AML-193 (cell line): ENCODE measurements around the gene IGFBP7.
A peak's percentile ranks its signal among the peaks of the same experiment; 100 is the strongest.

Experiments used
- DNase-seq, 2 experiments: peaks; one replicate each; lab custom pipeline; 2025; lab: John Stamatoyannopoulos, UW

The IGFBP7 gene

DNA sequence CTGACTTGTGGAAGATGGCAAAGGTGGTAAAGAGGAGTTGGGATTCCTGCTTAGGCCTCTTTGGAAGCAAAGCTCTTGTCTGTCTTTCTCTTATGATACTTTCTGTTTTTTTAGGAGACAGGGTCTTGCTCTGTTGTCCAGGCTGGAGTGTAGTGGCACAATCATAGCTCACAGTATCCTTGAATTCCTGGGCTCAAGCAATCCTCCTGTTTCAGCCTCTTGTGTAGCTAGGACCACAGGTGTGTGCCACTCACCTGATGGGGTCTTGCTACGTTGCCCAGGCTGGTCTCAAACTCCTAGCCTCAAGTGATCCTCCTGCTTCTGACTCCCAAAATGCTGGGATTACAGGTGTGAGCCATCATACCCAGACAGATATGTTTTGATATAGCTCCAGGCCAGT is 19.3 kb upstream of the IGFBP7 start:
- no peak for DNase-seq

DNA sequence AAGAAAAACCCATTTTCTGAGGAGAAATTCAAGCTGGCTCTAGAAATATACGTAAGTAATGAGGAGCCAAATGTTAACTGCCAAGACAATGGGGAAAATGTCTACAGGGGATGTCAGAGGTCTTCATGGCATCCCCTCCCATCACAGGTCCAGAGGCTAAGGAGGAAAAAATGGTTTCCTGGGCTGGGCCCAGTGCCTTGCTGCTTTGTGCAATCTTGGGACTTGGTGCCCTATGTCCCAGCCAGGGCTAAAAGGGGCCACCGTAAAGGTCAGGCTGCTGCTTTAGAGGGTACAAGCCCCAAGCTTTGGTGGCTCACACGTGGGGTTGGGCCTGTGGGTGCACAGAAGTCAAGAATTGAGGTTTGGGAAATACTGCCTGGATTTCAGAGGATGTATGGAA is 17.2 kb upstream of the IGFBP7 start:
- DNase-seq, result no peak

DNA sequence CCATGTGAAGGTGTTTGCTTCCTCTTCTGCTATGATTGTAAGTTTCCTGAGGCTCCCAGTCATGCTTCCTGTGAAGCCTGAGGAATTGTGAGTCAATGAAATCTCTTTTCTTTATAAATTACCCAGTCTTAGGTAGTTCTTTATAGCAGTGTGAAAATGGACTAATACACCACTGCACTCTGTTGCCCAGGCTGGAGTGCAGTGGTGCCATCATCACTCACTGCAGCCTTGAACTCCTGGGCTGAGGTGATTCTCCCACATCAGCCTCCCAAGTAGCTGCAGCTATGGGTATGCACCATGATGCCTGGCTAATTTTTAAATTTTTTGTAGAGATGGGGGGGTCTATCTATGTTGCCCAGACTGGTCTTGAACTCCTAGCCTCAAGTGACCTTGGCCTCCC is 15.8 kb upstream of the IGFBP7 start:
- DNase-seq, result no peak

DNA sequence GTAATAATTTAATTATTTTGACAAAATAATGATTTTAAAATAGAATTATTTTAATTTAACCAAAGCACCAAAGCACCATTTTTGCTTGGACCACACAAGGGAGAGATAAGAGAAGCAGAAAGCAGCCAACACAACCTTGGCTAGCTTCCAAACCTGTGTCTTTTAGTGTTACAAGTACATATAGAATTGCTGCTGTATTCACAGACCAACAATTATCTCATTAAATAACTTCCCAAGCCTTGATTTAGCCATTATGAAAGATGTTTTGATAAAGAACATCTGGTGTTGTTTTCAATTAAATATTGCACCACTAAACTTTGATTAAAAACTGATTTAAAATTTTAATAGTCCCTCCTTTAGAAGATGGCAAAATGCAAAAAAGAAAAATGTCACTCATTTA is 14.0 kb upstream of the IGFBP7 start:
- no peak for DNase-seq

DNA sequence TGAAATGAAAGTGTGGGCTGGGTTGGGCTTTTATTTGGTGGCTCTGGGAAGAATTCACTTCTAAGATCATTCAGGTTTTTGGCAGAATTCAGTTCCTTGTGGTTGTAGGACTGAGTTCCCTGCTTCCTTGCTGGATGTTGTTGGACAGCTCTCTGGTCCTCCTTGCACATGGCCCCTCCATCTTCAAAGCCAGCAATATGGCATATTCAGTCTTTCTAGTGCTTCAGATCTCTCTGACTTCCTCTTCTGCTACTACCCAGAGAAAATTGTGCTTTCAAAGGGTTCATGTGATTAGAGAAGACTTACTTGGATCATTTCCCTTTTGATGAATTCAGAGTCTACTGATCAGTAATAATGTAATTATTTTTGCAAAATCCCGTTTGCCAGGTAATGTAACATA is 12.8 kb upstream of the IGFBP7 start:
- no peak for DNase-seq

DNA sequence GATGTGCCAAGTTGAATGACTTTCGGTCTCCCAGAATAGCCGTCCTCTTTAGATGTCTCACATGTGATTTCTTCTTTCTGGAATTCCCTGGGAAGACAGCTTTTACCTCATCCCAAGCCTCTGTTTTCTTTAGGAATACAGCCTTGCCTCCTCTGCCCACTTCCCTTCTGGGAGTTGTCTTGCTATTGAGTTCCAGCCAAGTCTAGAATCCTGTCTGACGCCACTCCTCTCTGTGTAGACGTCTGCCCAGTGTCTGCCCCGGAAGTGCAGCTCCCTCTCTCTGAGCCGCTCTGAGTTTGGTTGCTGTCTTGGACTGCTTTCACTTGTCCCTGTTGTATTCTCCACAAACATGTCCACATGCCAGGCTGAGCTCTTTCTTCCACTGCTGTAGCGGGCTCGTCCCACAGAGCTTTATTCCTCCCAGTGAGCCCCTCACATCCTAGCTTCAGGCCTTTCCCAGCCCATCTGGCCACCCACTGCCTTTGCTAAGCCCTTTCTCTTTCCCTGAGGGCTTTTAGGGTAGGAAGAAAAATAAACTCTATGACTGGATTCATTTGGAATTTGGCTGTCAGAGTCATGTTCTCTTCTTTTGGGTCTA is 9.0 kb upstream of the IGFBP7 start:
- DNase-seq, result no peak

DNA sequence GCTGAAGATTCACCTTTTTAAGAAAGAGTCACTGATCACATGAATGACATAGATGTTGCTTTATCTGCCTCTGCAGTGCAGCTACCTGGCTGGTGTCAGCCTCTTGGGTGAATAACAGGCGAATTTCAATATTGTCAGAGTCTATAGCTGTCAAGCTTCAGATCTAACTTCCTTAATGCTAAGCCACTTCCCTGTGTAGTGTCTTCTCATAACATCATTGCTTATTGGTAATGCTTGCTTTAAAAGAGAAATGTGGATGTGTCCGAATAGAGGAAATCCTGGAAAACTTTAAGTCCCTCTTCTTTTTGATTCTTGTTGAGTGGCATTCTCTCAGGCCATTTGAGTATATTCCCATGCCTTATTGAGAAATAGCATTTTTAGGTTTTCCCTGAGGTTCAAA is 7.3 kb upstream of the IGFBP7 start:
- DNase-seq, result peak; percentile 37 to 40

DNA sequence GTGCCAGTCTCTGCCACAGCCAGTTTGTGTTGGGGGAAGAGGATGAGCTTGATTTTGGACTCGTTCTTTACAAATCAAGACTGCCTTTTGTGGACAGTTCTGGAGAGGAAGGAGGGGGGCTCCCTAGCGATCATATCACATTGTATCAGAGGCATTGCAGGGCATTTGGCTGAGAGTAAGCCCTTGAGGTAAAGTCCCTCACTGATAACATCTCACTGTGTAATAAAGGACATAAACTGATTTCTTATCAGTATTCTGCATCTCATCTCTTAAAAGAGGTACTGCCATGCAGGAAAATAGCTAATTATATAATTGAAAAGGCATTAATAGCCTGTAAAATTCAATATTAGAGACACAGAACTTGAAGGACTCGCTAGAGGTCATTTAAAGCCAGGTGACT is 6.1 kb upstream of the IGFBP7 start:
- DNase-seq, result no peak

DNA sequence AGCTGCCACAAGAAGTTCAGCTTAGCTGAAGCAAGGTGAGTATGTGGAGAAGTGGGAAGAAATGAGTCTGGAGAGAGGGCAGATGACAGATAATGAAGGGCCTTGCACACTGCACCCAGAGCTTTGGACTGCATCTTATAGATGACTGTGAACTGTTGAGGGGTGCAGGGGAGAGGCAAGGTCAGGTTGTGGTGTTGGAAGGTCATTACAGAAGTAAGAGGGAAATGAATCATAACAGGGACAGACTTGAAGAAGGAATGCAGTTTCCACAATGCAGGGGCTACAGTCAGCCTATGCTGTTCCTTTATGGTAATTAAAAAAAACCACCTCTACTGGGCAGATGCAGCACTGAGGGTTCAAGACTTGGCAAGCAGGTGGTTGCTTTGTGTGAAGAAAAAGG is 4.8 kb upstream of the IGFBP7 start:
- no peak for DNase-seq

DNA sequence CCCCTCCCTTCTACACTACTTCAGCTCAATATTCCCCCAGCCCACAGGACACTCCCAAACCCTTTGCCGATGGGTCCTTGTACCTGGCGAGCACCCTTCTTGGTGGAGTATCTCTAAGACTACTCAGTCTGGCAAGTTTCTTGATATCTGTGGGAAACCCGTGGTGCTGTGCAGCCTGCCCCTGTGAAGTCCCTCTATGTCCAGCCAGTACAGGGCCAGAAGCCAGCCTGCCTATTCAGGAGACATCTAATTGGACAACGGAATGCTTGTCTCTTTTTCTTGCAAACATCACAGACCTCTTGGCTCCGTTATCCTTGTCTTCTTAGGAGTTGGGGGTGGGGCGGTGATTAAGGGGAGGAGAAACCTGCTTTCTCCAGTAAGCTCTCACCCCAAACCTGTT is 3.7 kb upstream of the IGFBP7 start:
- DNase-seq, result no peak

DNA sequence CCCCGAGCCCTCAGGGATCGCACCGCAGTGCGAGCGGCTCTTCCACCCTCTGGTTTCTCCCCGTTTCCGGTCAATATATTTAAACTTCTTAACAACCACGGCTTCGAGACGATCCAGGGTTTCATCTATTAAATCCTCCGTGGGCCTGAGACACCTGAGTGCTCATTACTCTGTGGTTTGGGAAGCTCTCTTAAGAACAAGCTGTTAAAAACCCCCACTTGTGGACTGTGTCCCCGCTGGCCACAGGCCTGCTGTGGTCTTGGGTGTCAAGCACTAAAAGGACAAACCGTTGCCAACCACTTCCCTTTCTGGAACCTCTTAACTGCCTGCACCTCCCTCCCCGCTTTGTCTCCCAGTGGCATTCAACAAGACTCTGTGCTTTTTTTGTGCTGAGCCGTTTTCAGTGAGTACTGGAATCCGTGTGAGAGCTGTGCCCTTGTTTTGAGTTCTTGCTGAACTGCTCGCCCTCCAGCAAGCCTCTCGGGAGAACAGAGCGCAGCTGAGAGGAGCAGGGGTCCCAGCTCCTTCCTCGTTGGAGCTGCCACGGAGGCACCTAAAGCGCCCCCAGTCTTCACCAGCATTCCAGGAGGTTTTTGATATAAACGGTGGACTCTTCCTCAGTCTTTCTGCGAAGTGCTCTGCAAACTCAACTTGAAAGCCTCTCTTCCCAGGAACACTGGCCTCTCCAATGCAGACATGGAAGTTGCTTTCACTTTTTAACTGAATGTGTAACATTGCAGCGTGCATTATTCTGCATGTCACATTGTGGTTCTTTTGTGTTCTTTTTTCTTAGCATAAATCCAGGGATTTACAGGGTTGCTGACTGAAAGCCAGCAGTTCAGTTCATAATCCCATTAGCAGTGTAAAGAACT is 691 bp upstream of the IGFBP7 start:
- peak; percentile 95 to 97 for DNase-seq

DNA sequence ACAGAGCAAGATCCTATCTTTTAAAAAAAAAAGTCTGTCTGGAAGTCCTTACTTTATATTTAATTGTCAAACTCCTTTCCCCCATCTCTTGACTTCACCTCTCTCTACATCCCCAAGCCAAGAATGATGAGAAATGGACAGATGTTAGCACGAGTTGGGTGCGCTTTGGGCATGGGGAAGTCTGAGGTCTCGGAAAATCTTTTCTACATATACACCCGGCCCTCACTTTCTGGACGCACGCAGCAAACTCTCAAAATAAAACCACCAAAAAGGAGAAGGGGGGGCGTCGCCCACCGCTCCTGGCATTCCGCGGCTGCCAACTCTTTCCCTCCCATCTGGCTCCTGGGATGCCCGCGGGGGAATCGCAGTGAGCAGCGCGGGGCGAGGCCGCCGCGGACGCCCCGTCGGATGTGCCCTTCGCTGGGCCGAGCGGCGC is 756 bp downstream of the IGFBP7 start:
- DNase-seq, result peak in 1 of 2 experiments; percentile 24

DNA sequence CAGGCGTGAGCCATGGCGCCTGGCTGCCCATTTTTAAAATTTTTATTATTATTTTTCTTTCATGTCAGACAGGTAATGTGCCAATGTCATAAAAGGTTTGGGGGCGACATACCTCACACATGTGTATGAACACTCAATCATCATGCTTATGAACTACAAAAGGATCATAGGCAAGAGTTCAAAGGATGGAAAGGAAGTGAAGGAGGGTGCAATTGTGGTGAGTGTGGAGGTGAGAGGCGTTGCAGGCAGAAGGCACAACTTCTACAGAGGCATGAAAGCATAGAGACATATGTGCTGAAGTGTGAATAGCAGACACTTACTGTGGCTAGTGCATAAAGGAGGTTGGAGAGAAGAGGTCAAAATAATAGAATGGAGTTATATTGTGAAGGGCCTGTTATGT is 4.0 kb downstream of the IGFBP7 start:
- DNase-seq, result no peak

DNA sequence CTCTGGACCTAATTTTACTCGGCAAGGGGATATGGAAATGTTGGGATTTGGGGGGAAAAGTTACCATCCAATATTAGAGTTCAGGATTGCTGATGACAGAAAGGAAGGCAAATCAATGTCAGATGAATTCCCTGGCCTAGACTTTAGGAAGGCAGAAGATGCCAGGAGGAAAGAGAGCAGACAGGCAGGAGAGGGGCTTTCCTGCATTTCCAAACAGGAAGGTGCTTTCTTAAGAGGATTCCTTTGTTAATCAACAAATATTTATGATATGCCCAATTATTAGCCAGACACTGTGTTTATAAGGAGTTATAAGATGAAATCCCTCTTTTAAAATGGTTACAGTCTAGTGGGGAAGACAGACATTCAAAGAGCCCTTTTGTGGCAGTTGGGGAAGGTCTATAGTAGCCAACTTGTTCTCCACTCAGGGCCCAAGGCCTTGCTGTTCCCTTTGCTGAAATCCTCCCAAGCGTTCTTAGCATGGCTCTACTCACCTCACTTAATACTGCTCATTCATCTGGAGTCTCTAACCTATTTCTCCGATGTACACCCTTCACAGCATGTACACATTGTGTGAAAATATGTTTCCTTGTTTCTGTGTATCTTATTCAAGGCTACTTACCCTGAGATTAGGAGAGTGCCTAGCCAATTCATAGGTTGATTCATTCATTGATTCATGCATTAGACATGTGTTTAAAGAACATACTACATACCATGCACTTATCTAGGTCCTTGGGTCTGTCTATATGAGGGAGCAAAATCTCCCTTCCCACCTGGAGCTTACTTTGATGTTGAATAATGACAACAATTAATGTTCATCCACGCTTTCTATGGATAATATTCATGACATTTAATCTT is 5.3 kb downstream of the IGFBP7 start:
- DNase-seq, result no peak

DNA sequence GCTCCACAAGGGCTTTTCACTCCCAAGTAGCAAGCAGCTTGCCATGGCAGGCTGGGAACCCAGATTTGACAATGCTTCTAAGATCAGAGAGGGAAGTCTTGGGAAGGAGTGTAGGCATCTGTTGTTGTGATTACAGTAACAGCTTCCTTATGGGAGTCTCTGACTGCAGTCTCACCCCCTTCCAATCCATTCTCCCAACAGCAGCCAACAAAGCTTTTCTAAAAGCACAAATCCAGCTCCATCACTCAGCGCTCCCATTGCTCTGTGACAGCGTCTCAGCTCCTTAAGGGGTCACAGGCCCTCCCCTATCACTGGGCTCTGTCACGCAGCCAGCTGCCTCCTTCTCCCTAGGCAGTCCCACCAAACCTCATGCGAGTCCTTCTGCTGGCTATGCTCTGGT is 7.1 kb downstream of the IGFBP7 start:
- no peak for DNase-seq

DNA sequence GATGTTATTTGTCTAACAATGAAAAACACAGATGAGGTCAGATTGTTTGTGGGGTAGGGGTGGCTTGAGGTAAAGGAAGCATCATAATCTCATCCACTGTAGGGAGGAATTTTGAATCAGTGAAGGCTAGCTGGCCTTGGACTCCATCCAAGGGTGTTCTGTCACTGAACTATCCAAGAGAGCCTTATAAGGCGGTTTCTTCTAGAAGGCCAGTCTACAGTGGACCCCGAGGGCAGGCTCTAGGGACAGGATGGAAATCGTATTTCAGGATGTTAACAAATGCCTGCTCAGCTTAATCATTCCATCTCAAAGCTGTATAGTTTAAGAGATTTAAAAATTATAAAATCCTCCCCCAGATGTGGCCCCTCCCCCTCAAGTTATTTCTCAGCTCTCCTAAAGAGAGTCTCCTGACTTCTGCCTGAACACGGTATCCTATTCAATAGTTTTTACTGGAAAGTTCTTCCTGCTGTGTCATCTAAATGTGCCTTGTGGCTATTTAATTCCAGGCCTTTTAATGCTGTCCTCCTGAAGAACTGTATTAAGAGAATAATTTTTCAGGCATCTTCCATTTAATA is 8.0 kb downstream of the IGFBP7 start:
- DNase-seq, result no peak

DNA sequence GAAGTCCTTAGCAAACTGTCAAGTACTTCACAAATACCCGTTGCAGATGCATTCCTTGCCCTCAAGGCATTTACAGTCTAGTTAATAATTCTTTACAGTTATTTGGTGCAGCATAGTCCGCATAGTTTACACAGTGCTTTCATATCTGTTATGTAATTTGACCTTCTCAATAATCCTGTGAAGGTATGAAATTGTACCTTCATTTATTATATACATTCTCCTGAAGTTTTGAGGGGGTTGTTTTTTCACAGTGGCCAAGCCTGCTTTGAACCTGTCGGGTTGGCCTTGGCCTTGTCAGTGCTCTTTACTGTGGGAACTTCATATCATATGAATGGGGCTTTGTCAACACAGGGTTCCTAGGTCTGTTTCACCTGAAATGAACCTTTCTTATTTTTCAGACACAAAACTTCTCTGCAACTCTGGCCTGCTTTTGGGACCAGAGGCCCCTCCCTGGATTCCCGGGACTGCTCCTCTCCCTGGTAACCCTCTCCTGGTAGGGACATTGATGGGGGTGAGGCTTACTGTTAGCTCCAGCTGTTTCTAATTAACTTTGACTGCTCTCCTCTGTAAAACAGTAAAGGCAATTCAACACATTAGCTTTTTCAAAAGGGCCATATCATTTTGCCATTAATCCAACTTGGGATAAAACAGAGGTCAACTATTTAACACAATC is 9.1 kb downstream of the IGFBP7 start:
- no peak for DNase-seq

DNA sequence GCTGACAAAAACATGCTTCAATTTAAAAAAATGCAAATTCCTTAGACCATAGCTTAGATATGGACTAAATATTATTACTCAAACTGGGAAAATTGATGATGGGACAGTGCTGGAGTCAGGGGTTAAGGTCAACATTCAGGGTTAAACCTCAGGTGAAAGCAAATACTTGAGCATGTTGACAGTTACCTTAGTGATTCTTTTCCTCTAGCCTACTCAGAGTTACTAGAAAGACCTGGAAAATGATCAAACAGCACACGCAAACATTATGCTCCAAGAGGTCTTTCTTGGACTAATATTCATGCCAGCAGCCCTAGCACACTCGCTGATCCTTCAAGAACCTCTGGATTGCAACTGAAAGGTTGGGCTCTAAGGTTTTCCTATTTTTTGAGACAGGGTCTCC is 10.8 kb downstream of the IGFBP7 start:
- no peak for DNase-seq

DNA sequence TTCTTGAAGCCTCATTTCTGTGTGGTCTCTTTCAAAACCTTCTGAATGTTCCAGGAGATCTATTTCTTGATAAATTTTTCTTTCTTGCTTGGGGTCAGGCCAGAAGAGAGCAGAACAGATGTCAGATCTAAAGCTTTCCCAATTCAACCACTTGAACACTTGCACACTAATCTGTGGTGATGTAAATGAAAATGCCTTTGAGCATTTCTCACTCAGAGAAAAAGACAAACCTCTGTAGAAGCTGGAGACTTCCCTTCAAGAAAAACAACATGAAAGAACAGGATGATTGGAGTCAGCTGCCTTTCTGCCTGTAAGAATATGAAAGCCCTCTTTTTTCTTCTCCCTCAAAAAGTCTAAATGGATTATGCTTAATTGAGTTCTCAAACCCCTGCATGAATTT is 11.2 kb downstream of the IGFBP7 start:
- DNase-seq, result no peak

DNA sequence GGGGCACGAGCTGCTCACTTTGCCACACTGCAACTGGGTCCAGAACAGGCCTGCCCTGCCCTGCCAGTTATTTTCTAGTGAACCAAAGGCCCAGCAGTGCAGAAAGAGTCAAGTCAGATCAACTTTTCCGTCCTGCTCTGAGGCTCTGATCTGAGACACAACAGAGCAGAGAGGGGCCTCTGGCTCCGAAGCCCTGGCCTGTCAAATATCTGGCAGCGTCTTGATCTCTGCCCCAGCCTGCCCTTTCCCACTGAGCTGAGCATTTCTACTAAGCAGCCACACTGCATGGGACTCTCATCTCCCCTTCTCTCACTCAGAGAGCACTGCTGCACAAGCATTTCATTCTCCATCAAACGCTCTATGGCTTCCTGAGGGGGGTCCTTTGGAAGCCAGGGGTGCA is 11.8 kb downstream of the IGFBP7 start:
- DNase-seq, result no peak

DNA sequence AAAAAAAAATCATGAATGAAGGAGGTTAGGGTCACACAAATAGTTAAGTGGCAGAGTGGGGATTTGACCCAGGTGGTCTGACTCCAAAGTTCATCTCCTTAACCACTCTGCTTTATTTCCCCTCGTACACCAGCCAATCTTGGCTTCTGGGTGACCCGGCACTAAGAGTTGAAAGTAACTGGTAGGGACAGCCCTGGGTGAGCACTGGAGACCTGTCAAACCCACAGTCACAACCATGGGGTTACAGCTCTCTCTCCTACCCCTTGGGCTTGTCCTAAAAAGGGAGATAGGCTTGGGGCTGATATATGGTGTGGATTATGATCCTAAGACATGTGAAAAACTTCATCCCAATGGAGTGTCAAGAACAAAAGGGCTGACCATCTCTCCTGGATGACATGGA is 12.5 kb downstream of the IGFBP7 start:
- DNase-seq, result no peak

DNA sequence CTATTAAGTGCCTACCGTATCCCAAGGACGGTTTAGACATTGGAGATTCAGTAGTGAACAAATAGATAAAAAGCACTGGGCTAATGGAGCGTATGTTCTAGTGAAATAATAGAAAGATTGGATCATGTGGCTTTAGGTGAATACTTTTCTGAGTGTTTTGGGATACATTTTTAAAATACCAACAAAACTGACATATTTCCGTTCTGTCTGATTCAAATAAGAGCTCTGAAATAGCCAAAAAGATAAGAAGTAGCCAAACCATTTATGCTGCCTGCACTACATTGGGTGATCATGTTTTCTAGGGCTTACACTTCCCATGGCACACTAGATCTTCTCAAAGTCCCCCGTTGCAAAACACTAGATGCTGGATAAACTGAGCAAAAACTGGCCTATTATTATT is 14.2 kb downstream of the IGFBP7 start:
- no peak for DNase-seq
